K562 (cell line): ENCODE data around the gene ZZZ3. TPM values are rescaled to one million over a fixed set of nuclear protein-coding genes. Genes with fewer than 3 reads are reported as not detected.

ENCODE experiments used
- ETV6 ChIP-seq, 3 experiments: fragments of 150-350 bp in 1 of 3; sonication (generic) in 1 of 3; formaldehyde crosslinking in 1 of 3; IDR thresholded peaks; 2 replicates each; pipeline versions ENCODE4 v1.6.1 to v1.8.0; 2014 to 2022; ENCODE audit warnings: borderline replicate concordance in 2 of 3, low read depth in 2 of 3, antibody characterized with exemption in 1 of 3, low read length in 1 of 3, mild to moderate bottlenecking in 1 of 3, missing genetic modification reagents in 1 of 3
- HDAC2 ChIP-seq: fragments of 450-650 bp; IDR thresholded peaks from 2 replicates; pipeline ENCODE4 v1.6.1; 2016; ENCODE audit warnings: mild to moderate bottlenecking
- JUN ChIP-seq, 2 experiments: sonication (generic) in 1 of 2; formaldehyde crosslinking in 1 of 2; IDR thresholded peaks; 2 replicates each; pipeline versions ENCODE4 v1.6.1 to v1.8.0; 2012 to 2022; ENCODE audit warnings: borderline replicate concordance in 2 of 2, mild to moderate bottlenecking in 2 of 2, improper control_type of control experiment in 1 of 2, low read depth in 1 of 2, low read length in 1 of 2, missing genetic modification reagents in 1 of 2
- MED1 ChIP-seq: sonication (generic); formaldehyde crosslinking; IDR thresholded peaks from 2 replicates; pipeline ENCODE4 v1.8.1; 2023; ENCODE audit warnings: missing genetic modification reagents, borderline replicate concordance
- NFXL1 ChIP-seq: fragments of 450-650 bp; formaldehyde crosslinking; IDR thresholded peaks from 2 replicates; pipeline ENCODE4 v1.4.0; 2021; ENCODE audit warnings: mild to moderate bottlenecking
- RUNX1 ChIP-seq: sonication (generic); IDR thresholded peaks from 2 replicates; pipeline ENCODE4 v1.6.1; 2016; ENCODE audit warnings: antibody characterized with exemption, low read depth
- SAFB2 ChIP-seq: fragments of 200-400 bp; formaldehyde crosslinking; IDR thresholded peaks from 2 replicates; pipeline ENCODE4 v1.6.1; 2018; ENCODE audit warnings: borderline replicate concordance, low read length, low read depth, moderate library complexity; ENCODE audit not compliant: severe bottlenecking
- SIRT6 ChIP-seq: IDR thresholded peaks from one replicate; pipeline ENCODE4 v1.6.1; 2012; ENCODE audit warnings: low read depth, mild to moderate bottlenecking, control low read depth, inconsistent platforms, low read length, moderate library complexity
- TAF7 ChIP-seq: fragments of 450-650 bp; IDR thresholded peaks from 2 replicates; pipeline ENCODE4 v1.6.1; 2016; ENCODE audit warnings: missing genetic modification characterization, missing compliant biosample characterization
- U2AF1 ChIP-seq: fragments of 200-400 bp; formaldehyde crosslinking; optimal IDR thresholded peaks from 2 replicates; pipeline ENCODE3; 2017; ENCODE audit warnings: mild to moderate bottlenecking, low read depth, low read length, moderate library complexity
- ZNF436 ChIP-seq: fragments of 250-450, 450-650 bp; sonication (Bioruptor Pico); formaldehyde crosslinking; IDR thresholded peaks from 2 replicates; pipeline ENCODE4 v1.7.0; 2020; ENCODE audit warnings: mild to moderate bottlenecking
- ZNF586 ChIP-seq: fragments of 450-650 bp; formaldehyde crosslinking; conservative IDR thresholded peaks from 2 replicates; pipeline ENCODE4 v1.4.0; 2020; ENCODE audit warnings: mild to moderate bottlenecking, moderate library complexity
- ZNF589 ChIP-seq: fragments of 200-800 bp; sonication (Bioruptor generic); IDR thresholded peaks from 2 replicates; pipeline ENCODE4 v1.6.1; 2016; ENCODE audit warnings: low read depth, missing genetic modification characterization, missing compliant biosample characterization
- polyA plus RNA-seq, 8 experiments: library from polyadenylated mRNA; depleted of rRNA in 4 of 8; stranded (reverse) in 5 of 8; unstranded in 3 of 8; fragments of >200 nt; fragmentation: Nextera tagmentation in 2 of 8; fragmentation: Illumina TruSeq in 1 of 8; extraction: Ambion mirVana in 2 of 8; extraction: Trizol in 1 of 8; gene quantifications; 2 replicates each; pipeline versions ENCODE4 v1.2.1 to v1.2.3, GENCODE V29; 2011 to 2014; ENCODE audit warnings: inconsistent platforms in 1 of 8, missing spikeins in 1 of 8
- total RNA-seq, 7 experiments: library from RNA; depleted of rRNA in 6 of 7; stranded (reverse); fragments of >200 nt in 6 of 7; fragmentation: Illumina TruSeq in 2 of 7; extraction: Trizol in 2 of 7; gene quantifications; 2 replicates each; pipeline versions ENCODE4 v1.2.1 to v1.2.3, GENCODE V29; 2011 to 2021; ENCODE audit warnings: low replicate concordance in 1 of 7
- TF ChIP-seq, protein P1 (sequence below): IDR thresholded peaks from 2 replicates; pipeline ENCODE4 v1.6.1; 2014; ENCODE audit warnings: antibody characterized with exemption
- TF ChIP-seq, protein P2 (sequence below): sonication (generic); formaldehyde crosslinking; IDR thresholded peaks from 2 replicates; pipeline ENCODE4 v1.8.0; 2022; ENCODE audit warnings: mild to moderate bottlenecking, missing genetic modification reagents
- TF ChIP-seq, protein P3 (sequence below): fragments of 250-450 bp; sonication (Bioruptor Pico); IDR thresholded peaks from 2 replicates; pipeline ENCODE4 v1.4.0; 2020
- TF ChIP-seq, protein P4 (sequence below): fragments of 200-800 bp; sonication (Bioruptor generic); IDR thresholded peaks from 2 replicates; pipeline ENCODE4 v1.6.1; 2016; ENCODE audit warnings: missing genetic modification characterization, missing compliant biosample characterization

ZZZ3 gene
- total and polyA plus RNA-seq, 9 of the 15 experiments (the other 6 are each of a cell fraction or from before 2014, with no cell fraction given) = 13.9 to 64.0 (median 36.7) TPM

DNA sequence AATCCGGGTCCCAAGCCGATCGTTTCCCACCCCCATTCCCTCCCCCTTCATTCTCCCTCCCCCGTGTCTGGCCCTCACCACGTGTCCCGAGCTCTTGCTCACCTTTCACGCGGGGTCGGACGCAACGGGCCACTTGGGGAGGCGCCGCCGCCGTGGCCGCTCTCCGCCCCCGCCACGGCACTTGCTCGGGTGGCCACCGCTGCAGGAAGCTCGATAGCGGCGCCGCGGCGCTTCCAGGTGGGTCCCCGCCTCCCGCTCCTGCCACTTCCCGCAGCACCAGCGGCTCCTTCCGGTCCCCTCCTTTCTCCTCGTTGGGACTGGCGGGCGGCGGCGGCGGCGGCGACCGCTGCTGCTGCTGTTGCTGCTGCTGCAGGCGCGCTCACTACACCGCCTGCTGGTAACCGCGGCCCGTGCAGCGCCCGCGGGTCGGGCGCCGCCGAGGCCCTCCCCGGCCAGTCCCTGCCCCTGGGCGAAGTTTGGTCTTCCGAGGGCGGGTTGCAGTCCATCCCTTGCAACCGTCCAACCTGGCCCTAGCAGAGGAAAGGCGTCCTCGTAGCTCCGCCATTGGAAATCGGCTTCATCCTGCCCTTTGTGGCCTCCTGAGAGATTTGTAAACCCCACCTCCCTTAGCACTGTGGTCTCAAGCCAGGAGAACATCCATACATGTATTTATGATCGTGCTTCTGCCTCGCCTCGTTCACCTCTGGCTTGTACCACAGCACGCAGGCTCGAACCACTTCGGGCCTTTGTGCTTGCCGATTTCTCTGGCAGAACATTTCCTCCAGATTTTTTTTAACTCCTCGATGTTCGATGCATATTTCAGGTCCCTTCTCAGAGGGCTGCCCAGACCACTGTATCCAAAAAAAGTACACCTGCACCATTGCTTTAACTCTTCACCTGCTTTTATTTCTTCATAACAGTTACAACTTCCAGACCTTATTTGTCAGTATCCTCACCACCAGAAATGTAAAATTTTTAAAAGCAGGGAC, 996 bp upstream of the ZZZ3 start (continued):
- TF ChIP-seq ETV6 (IDR thresholded peaks at IDR 0.05; ENCODE audit: borderline replicate concordance in 1 of 2, low read depth in 2 of 2, low read length in 1 of 2) = peak; percentile 45 to 74; a peak in 3 of 4 replicates
- TF ChIP-seq ETV6 (CRISPR knock-in tag; IDR thresholded peaks at IDR 0.05; ENCODE audit: borderline replicate concordance) = no peak
- no peak for TF ChIP-seq ZNF586 (CRISPR knock-in tag)
- TF ChIP-seq ZNF589 = 0 out of 2 replicates have a peak, but pooled peaks have one; percentile 49
- no peak for TF ChIP-seq MED1 (CRISPR knock-in tag)
- TF ChIP-seq, protein P1, sequence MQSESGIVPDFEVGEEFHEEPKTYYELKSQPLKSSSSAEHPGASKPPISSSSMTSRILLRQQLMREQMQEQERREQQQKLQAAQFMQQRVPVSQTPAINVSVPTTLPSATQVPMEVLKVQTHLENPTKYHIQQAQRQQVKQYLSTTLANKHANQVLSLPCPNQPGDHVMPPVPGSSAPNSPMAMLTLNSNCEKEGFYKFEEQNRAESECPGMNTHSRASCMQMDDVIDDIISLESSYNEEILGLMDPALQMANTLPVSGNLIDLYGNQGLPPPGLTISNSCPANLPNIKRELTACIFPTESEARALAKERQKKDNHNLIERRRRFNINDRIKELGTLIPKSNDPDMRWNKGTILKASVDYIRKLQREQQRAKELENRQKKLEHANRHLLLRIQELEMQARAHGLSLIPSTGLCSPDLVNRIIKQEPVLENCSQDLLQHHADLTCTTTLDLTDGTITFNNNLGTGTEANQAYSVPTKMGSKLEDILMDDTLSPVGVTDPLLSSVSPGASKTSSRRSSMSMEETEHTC = no peak
- no peak for TF ChIP-seq RUNX1
- TF ChIP-seq, protein P2, sequence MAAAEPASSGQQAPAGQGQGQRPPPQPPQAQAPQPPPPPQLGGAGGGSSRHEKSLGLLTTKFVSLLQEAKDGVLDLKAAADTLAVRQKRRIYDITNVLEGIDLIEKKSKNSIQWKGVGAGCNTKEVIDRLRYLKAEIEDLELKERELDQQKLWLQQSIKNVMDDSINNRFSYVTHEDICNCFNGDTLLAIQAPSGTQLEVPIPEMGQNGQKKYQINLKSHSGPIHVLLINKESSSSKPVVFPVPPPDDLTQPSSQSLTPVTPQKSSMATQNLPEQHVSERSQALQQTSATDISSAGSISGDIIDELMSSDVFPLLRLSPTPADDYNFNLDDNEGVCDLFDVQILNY (CRISPR knock-in tag) = no peak
- TF ChIP-seq SIRT6 = no peak
- no peak for TF ChIP-seq ZNF436 (CRISPR knock-in tag)
- TF ChIP-seq, protein P3, sequence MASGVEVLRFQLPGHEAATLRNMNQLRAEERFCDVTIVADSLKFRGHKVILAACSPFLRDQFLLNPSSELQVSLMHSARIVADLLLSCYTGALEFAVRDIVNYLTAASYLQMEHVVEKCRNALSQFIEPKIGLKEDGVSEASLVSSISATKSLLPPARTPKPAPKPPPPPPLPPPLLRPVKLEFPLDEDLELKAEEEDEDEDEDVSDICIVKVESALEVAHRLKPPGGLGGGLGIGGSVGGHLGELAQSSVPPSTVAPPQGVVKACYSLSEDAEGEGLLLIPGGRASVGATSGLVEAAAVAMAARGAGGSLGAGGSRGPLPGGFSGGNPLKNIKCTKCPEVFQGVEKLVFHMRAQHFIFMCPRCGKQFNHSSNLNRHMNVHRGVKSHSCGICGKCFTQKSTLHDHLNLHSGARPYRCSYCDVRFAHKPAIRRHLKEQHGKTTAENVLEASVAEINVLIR (CRISPR knock-in tag) = no peak
- no peak for TF ChIP-seq HDAC2
- no peak for TF ChIP-seq TAF7 (tag)
- TF ChIP-seq, protein P4, sequence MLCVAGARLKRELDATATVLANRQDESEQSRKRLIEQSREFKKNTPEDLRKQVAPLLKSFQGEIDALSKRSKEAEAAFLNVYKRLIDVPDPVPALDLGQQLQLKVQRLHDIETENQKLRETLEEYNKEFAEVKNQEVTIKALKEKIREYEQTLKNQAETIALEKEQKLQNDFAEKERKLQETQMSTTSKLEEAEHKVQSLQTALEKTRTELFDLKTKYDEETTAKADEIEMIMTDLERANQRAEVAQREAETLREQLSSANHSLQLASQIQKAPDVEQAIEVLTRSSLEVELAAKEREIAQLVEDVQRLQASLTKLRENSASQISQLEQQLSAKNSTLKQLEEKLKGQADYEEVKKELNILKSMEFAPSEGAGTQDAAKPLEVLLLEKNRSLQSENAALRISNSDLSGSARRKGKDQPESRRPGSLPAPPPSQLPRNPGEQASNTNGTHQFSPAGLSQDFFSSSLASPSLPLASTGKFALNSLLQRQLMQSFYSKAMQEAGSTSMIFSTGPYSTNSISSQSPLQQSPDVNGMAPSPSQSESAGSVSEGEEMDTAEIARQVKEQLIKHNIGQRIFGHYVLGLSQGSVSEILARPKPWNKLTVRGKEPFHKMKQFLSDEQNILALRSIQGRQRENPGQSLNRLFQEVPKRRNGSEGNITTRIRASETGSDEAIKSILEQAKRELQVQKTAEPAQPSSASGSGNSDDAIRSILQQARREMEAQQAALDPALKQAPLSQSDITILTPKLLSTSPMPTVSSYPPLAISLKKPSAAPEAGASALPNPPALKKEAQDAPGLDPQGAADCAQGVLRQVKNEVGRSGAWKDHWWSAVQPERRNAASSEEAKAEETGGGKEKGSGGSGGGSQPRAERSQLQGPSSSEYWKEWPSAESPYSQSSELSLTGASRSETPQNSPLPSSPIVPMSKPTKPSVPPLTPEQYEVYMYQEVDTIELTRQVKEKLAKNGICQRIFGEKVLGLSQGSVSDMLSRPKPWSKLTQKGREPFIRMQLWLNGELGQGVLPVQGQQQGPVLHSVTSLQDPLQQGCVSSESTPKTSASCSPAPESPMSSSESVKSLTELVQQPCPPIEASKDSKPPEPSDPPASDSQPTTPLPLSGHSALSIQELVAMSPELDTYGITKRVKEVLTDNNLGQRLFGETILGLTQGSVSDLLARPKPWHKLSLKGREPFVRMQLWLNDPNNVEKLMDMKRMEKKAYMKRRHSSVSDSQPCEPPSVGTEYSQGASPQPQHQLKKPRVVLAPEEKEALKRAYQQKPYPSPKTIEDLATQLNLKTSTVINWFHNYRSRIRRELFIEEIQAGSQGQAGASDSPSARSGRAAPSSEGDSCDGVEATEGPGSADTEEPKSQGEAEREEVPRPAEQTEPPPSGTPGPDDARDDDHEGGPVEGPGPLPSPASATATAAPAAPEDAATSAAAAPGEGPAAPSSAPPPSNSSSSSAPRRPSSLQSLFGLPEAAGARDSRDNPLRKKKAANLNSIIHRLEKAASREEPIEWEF (CRISPR knock-in tag) = no peak
- TF ChIP-seq JUN (IDR thresholded peaks at IDR 0.05; ENCODE audit: borderline replicate concordance, low read depth, low read length) = no peak; the same call in 1 of the 2 replicates
- no peak; the same call in 1 of the 2 replicates for TF ChIP-seq JUN (CRISPR knock-in tag; IDR thresholded peaks at IDR 0.05; ENCODE audit: borderline replicate concordance)
- TF ChIP-seq SAFB2 = no peak
- TF ChIP-seq U2AF1 = peak; percentile 93
- no peak for TF ChIP-seq NFXL1 (CRISPR knock-in tag)
